Hepatocyte (in vitro differentiated cells): Measurements from ENCODE around the gene TGFBI. TPM values are rescaled to one million over a fixed set of nuclear protein-coding genes. Genes with fewer than 3 reads are reported as not detected.
A peak's percentile ranks its signal among the peaks of the same experiment; 100 is the strongest.

Experiments used
- DNase-seq: peaks from one replicate; pipeline ENCODE4 v3.0.0-alpha.2; 2016; ENCODE audit warnings: low spot score
- H2AFZ ChIP-seq: fragments of 200-600 bp; sonication (generic); 2 replicates; pipeline ENCODE4 v1.6.0; 2016; ENCODE audit warnings: antibody characterized with exemption, mild to moderate bottlenecking
- H3K27ac ChIP-seq: fragments of 200-600 bp; sonication (generic); 2 replicates; pipeline ENCODE4 v1.5.1; 2016; ENCODE audit warnings: mild to moderate bottlenecking
- H3K27me3 ChIP-seq: fragments of 200-600 bp; sonication (generic); 2 replicates; pipeline ENCODE4 v1.6.1; 2016
- H3K36me3 ChIP-seq: fragments of 200-600 bp; sonication (generic); replicated peaks from 2 replicates; pipeline ENCODE4 v1.5.1; 2016; ENCODE audit warnings: low read depth; ENCODE audit not compliant: insufficient read depth
- H3K4me1 ChIP-seq: fragments of 200-600 bp; sonication (generic); 2 replicates; pipeline ENCODE4 v1.5.1; 2016; ENCODE audit warnings: mild to moderate bottlenecking, moderate library complexity; ENCODE audit not compliant: insufficient read depth
- H3K4me2 ChIP-seq: fragments of 200-600 bp; sonication (generic); 2 replicates; pipeline ENCODE4 v1.6.0; 2016
- H3K4me3 ChIP-seq: fragments of 200-600 bp; sonication (generic); 2 replicates; pipeline ENCODE4 v1.5.1; 2016; ENCODE audit warnings: mild to moderate bottlenecking
- H3K79me2 ChIP-seq: fragments of 200-600 bp; sonication (generic); 2 replicates; pipeline ENCODE4 v1.6.0; 2017; ENCODE audit warnings: mild to moderate bottlenecking
- H3K9me2 ChIP-seq: fragments of 200-600 bp; sonication (generic); replicated peaks from 2 replicates; pipeline ENCODE4 v1.6.0; 2017; ENCODE audit warnings: mild to moderate bottlenecking; ENCODE audit not compliant: insufficient read depth
- H3K9me3 ChIP-seq: fragments of 200-600 bp; sonication (generic); 2 replicates; pipeline ENCODE4 v1.5.1; 2016; ENCODE audit warnings: low read depth, mild to moderate bottlenecking
- H4K20me1 ChIP-seq: fragments of 200-600 bp; sonication (generic); 2 replicates; pipeline ENCODE4 v1.6.0; 2016; ENCODE audit warnings: mild to moderate bottlenecking; ENCODE audit not compliant: insufficient read depth, poor library complexity, severe bottlenecking
- EZH2 ChIP-seq: fragments of 200-600 bp; sonication (generic); IDR thresholded peaks from 2 replicates; pipeline ENCODE4 v1.6.1; 2016; ENCODE audit warnings: antibody characterized with exemption, mild to moderate bottlenecking, borderline replicate concordance
- EZH2phosphoT487 ChIP-seq: fragments of 200-600 bp; sonication (generic); IDR thresholded peaks from one replicate; pipeline ENCODE4 v1.6.1; 2018; ENCODE audit warnings: antibody characterized with exemption, mild to moderate bottlenecking, low read depth, moderate library complexity; ENCODE audit not compliant: unreplicated experiment, severe bottlenecking
- WGBS: methylation state at CpG from one replicate; pipeline ENCODE4 v1.1.6; 2016; ENCODE audit warnings: low lambda C conversion rate; ENCODE audit errors: missing lambda C conversion rate; 5-methylcytosine and 5-hydroxymethylcytosine counted together
- polyA plus RNA-seq: library from polyadenylated mRNA; unstranded; fragments of >200 nt; fragmentation: Nextera tagmentation; extraction: Ambion mirVana; gene quantifications from 2 replicates; pipeline ENCODE4 v1.2.1, GENCODE V29; 2016
- total RNA-seq: library from RNA; depleted of rRNA; stranded (reverse); fragments of >200 nt; gene quantifications from 2 replicates; pipeline ENCODE4 v1.2.3, GENCODE V29; 2014
- TF ChIP-seq, protein P1 (sequence below): fragments of 200-600 bp; sonication (generic); IDR thresholded peaks from 2 replicates; pipeline ENCODE4 v1.5.1; 2016; ENCODE audit warnings: antibody characterized with exemption, mild to moderate bottlenecking; ENCODE audit not compliant: poor library complexity

TGFBI gene
- total and polyA plus RNA-seq, 2 experiments from 2014 or later: 396 to 401 TPM

DNA sequence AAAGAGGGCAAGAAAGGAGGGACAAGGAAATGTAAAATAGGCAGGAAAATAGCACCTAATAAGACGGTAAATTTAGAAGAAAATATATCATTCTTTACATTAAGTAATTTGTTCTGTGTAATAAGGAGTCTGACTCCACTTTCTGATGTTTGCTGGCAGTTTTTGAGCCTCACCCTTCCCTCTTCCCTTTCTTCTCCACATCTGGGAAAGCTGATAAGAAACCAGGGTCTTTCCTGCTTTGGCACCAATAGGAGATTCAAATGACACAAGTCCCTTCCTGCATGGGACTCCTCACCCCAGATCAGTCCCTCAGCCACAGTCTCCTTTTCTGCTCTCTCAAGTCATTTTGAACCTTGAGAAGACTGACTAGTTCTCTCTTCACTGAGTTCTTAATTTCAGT, 42.8 kb upstream of the TGFBI start:
- WGBS: 85% methylated on average over 1 of the region's 1 CpG
- Histone ChIP-seq H3K27ac (no peak overlapping the region), H3K4me2 (no peak overlapping the region), H3K4me1 (no peaks in the 10 kb centered on the region), H3K36me3 (no peaks in the 10 kb centered on the region), H3K9me3 (no peaks in the 10 kb centered on the region), H3K79me2 (no peaks in the 10 kb centered on the region), H3K9me2 (no peaks in the 10 kb centered on the region), H3K4me3 (no peak overlapping the region), H2AFZ (no peak overlapping the region), H4K20me1 (no peaks in the 10 kb centered on the region), H3K27me3 (no peaks in the 10 kb centered on the region)
- no peak for DNase-seq
- TF ChIP-seq EZH2phosphoT487 (no peak), EZH2 (no peak)
- TF ChIP-seq, protein P1, sequence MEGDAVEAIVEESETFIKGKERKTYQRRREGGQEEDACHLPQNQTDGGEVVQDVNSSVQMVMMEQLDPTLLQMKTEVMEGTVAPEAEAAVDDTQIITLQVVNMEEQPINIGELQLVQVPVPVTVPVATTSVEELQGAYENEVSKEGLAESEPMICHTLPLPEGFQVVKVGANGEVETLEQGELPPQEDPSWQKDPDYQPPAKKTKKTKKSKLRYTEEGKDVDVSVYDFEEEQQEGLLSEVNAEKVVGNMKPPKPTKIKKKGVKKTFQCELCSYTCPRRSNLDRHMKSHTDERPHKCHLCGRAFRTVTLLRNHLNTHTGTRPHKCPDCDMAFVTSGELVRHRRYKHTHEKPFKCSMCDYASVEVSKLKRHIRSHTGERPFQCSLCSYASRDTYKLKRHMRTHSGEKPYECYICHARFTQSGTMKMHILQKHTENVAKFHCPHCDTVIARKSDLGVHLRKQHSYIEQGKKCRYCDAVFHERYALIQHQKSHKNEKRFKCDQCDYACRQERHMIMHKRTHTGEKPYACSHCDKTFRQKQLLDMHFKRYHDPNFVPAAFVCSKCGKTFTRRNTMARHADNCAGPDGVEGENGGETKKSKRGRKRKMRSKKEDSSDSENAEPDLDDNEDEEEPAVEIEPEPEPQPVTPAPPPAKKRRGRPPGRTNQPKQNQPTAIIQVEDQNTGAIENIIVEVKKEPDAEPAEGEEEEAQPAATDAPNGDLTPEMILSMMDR: no peak

DNA sequence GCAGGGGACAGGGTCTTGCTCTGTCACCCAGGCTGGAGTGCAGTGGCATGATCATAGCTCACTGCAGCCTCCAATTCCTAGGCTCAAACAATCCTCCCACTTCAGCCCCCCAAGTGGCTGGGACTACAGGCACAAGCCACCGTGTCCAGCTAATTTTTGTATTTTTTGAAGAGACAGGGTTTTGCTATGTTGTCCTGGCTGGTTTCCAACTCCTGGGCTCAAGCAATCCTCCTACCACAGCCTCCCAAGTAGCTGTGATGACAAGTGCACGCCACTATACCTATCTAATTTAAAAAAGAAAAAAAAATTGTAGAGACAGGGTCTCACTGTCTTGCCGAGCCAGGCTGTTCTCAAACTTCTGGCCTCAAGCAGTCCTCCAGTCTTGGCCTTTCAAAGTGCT, 42.4 kb upstream of the TGFBI start:
- H3K36me3 ChIP-seq: no peaks in the 10 kb centered on the region
- TF ChIP-seq, protein P1: no peak
- no peak for TF ChIP-seq EZH2
- TF ChIP-seq EZH2phosphoT487: no peak
- no peak overlapping the region for H2AFZ ChIP-seq
- H3K27me3 ChIP-seq: no peaks in the 10 kb centered on the region
- H3K9me3 ChIP-seq: no peaks in the 10 kb centered on the region
- no peaks in the 10 kb centered on the region for H4K20me1 ChIP-seq
- no peaks in the 10 kb centered on the region for H3K9me2 ChIP-seq
- 80% methylated on average over 3 of the region's 3 CpGs for WGBS
- no peak overlapping the region for H3K4me2 ChIP-seq
- no peak overlapping the region for H3K4me3 ChIP-seq
- DNase-seq: no peak
- H3K27ac ChIP-seq: peak overlapping the region; percentile 1
- no peaks in the 10 kb centered on the region for H3K4me1 ChIP-seq
- H3K79me2 ChIP-seq: no peaks in the 10 kb centered on the region

DNA sequence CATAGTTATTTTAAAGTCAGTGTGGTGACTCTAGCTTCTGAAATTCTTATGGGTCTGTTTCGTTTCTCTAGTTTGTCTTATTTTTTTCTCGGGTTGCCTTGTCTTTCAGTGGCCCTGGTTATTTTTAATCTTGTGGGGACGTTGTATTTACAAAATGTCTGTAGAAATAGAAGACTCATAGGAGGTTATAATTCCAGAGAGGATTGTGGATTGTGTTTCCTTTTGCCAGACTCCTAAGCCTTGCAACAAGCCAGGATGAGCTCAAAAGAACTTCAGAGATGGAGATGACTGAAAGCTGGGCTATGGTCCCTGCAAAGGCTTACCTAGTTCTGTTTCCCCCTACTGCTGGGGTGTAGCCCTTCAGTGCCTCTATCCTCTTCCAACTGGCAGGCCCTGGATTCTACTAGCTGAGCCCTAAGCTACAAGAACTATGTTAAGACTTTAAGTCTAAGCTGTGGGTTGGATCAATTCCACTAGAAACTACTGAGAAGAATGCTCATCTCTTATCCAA, 41.8 kb upstream of the TGFBI start:
- no peak for TF ChIP-seq EZH2
- TF ChIP-seq, protein P1: no peak
- Histone ChIP-seq H3K27ac (peak overlapping the region; percentile 1), H2AFZ (no peak overlapping the region), H4K20me1 (no peaks in the 10 kb centered on the region), H3K27me3 (no peaks in the 10 kb centered on the region), H3K4me3 (no peak overlapping the region), H3K9me2 (no peaks in the 10 kb centered on the region), H3K4me2 (no peak overlapping the region), H3K9me3 (no peaks in the 10 kb centered on the region), H3K79me2 (no peaks in the 10 kb centered on the region), H3K36me3 (no peaks in the 10 kb centered on the region), H3K4me1 (no peaks in the 10 kb centered on the region)
- no peak for DNase-seq
- WGBS: 85% methylated on average over 3 of the region's 3 CpGs

DNA sequence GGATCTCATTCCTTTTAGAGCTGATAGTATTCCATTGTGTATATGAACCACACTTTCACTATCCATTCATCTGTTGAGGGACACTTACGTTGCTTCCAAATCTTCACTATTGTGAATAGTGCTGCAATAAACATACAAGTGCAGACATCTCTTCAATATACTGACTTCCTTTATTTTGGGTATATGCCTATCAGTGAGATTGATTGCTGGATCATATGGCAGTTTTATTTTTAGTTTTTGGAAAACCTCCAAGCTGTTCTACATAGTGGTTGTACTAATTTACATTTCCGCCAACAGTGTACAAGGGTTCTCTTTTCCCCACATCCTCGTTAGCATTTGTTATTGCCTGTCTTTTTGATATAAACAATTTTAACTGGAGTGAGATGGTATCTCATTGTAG, 40.2 kb upstream of the TGFBI start:
- TF ChIP-seq, protein P1: no peak
- no peak for TF ChIP-seq EZH2
- TF ChIP-seq EZH2phosphoT487: no peak
- Histone ChIP-seq H2AFZ (no peak overlapping the region), H4K20me1 (no peaks in the 10 kb centered on the region), H3K4me2 (no peak overlapping the region), H3K36me3 (no peaks in the 10 kb centered on the region), H3K27ac (no peak overlapping the region), H3K4me3 (no peak overlapping the region), H3K27me3 (no peaks in the 10 kb centered on the region), H3K79me2 (no peaks in the 10 kb centered on the region), H3K9me3 (no peaks in the 10 kb centered on the region), H3K9me2 (no peaks in the 10 kb centered on the region), H3K4me1 (peaks cover 9% of the 10 kb centered on the region)
- 85% methylated on average over 3 of the region's 3 CpGs for WGBS
- DNase-seq: no peak
